Stimulated activated CD4-positive, alpha-beta T cell treated with anti-CD3 and anti-CD28 coated beads, Interleukin-15, amount 100 ng/mL, for 1 hour (primary cell): ENCODE data around the gene FOXO3.
"Not testable (repeated sequence)": the region's sequence is repeated elsewhere in the genome, so short reads cannot be mapped to it uniquely, and the experiment has no call there.

Experiments
- DNase-seq, 2 donors: peaks; one replicate each; pipeline ENCODE4 v3.0.0-alpha.2; 2020; ENCODE audit warnings: low read depth in 1 of 2, low spot score in 1 of 2

The FOXO3 gene

DNA sequence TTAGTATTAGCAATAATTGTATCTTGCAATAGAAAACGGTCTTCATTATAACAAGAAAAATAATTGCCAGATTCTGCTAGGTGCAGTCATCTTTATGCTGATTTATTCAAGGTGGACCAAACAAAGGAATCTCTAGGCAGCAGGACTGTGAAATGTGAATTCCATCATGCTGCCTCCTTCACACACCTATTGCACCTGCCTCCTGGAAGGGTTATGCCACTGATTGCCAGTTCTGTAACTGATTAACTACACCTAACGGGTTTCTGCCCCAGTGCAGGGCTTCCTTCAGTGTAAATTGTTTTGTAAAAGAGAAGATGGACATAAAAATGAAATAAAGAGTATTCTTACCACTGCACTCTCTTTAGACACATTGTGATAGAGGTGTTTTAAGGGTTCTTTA lies 96.1 kb downstream of the FOXO3 start:
- DNase-seq, result no peak

DNA sequence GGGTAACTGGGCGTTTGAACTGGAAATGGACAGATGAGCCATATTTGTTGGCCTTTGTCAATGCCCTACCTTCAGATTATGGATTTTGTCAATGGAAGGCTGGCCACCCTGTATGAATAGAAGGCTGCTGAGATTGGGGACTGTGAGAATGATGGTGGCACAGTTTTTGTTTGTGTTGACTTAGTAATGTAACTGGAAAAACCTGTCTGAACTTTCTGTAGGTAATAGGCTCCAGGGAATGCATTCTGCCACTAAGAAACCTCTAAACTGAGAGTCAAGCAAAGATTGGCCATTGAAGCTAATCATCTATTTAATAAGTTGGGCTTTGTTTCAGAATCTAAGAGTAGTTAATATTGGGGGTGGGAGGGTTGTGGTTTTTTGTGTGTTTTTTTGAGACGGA lies 97.5 kb downstream of the FOXO3 start:
- no peak for DNase-seq

DNA sequence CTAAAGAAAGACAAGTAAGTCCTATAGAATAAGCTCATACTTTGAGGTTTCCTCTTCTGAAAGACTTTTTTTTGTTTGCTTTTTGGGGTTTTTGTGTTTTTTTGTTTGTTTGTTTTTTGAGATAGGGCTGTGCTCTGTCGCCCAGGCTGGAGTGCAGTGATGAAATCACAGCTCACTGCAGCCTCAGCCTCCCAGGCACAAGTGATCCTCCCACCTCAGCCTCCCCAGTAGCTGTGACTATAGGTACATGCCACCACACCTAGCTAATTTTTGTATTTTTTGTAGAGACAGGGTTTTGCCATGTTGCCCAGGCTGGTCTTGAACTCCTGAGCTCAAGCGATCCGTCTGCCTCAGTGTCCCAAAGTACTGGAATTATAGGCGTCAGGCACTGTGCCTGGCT lies 98.1 kb downstream of the FOXO3 start:
- not testable (repeated sequence) for DNase-seq

DNA sequence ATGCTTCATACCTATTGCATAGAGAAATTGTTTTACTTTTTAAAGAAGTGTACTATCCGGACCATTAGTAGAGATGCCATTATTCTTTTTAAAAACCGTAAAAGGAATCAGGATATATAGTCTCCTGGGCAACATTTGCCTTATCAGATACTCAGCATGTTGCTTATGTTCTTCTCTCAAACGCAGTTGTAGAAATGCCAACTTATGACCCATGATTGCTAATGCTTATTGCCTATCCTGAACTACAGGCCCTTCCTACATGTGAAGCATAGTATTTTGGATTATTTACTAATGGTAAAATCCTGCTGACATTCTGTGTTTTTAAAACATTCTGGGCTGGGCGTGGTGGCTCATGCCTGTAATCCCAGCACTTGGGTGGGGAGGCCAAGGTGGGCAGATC lies 99.5 kb downstream of the FOXO3 start:
- DNase-seq, result no peak

DNA sequence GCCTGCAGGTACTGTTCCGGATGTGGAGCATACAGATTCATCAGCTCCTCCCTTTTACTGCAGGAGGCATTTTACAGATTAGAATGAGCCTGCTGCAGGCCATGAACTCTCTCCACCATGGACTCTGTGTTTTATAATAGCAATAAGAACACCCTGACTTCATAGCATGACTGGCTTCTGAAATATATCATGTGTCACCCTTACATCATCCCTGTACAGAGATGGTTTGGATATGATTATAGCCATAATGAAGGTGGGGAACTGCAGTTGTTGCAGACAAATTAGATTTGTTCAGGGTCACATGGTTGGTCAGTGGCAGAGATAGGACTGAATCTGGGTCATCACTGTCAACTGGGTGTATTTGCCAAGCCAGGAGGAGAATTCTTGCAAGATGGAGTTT lies 100.7 kb downstream of the FOXO3 start:
- DNase-seq, result no peak

DNA sequence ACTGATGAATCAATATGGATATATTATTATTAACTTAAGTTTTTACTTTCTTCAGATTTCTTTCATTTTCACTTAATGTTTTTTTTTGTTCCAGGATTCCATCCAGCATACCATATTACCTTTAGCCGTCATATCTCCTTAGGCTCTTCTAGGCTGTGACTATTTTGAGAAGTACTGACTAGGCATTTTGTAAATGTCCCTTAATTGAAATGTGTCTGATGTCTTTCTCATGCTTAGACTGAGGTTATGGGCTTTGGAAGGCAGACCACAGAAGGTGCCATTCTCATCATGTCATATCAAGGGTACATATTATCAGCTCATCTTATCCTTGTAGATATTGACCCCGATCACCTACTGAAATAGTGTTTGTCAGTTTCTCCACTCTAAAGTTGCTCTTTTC lies 101.3 kb downstream of the FOXO3 start:
- DNase-seq, result no peak

DNA sequence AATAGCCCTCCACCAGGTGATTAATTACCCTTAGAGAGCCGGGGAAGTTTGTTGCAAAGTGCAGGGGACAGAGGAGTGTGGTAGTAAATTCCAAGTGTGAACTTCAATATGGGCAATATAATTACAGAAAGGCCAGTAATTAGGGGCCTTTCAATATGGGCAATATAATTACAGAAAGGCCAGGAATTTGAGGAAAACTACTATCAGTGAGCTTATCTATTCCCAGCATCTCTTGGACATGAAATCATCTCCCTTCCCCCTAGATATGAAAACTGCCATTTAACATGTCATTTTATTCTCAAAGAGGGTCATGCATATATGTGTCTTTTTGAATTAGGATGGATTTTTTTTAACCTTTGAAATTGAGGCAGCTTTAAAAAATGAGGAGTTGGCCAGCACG lies 102.0 kb downstream of the FOXO3 start:
- DNase-seq, result no peak

DNA sequence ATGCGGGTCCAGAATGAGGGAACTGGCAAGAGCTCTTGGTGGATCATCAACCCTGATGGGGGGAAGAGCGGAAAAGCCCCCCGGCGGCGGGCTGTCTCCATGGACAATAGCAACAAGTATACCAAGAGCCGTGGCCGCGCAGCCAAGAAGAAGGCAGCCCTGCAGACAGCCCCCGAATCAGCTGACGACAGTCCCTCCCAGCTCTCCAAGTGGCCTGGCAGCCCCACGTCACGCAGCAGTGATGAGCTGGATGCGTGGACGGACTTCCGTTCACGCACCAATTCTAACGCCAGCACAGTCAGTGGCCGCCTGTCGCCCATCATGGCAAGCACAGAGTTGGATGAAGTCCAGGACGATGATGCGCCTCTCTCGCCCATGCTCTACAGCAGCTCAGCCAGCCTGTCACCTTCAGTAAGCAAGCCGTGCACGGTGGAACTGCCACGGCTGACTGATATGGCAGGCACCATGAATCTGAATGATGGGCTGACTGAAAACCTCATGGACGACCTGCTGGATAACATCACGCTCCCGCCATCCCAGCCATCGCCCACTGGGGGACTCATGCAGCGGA lies 102.9 kb downstream of the FOXO3 start:
- not testable (repeated sequence) for DNase-seq

DNA sequence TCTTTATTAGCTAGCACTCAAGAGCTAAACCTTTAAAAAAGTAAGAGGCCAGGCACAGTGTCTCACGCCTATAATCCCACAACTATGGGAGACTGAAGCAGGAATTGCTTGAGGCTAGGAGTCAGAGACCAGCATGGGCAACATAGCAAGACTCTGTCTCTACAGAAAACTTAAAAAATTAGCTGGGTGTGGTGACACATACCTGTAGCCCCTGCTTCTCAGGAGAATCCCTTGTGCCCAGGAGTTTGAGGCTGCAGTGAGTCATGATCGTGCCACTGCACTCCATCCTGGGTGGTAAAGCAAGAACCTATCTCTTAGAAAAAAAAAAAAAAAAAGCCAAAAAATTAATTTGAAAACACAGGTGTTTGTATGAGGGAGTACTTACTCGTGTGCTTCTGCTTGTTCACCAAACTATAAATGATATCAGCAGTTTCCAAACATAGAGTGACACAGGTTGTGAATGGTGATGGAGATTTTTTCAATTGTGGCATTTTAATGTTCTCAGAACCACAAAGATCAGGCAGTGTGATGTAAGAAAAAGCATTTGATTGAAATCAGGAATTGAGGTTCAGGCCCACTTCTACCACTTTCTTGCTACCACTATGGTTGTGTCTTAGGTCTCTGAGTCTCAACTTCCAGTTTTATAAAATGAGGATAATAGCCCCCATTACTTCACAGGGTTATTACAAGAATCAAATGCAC lies 104.9 kb downstream of the FOXO3 start:
- no peak for DNase-seq

DNA sequence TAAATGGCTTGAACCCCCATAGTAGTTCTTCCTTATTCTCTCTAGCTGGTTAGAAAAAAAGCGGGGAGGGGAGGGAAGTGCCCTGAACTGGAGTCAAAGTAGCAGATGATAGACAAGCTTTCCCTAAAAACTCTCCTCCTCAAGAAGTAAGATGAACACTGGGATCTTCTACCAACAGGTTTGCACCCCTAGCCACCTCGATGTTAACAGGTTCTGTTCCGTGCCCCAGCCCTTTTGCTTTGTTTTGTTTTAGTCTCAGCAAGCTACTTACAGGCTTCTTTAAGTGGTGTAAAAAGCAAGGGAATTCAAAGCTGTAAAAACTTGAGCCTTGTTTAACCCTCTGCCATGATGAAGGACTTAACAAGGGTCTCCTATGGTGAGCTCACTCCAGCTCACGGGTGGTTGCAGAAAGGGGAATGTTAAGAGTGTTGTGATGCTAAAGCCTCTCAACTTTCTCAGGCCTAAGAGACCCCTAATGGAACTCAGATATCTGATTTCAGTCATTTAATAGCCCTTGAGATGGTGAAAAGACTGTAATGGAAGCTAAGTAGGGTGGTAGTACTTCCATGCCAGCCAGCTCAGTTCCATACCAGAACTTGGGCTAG lies 106.0 kb downstream of the FOXO3 start:
- no peak for DNase-seq

DNA sequence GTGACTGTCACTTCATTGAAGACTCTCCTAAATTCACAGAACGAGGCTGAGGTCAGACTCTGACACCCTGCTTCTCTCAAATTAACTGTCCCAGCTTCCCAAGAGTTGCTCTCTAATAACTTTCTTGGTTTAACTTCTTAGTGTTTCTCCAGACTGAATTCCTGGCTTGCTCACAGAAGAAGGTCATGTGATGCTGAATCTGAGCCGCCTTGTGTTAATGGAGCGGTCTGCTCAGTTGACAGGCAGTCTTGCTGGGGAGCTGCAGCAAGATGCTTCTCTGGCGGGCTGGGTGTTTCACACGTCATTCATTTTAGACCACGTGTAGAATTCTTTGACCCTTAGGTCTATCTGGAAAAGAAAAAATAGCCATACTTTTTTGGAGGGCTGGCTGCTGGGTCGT lies 107.3 kb downstream of the FOXO3 start:
- no peak for DNase-seq

DNA sequence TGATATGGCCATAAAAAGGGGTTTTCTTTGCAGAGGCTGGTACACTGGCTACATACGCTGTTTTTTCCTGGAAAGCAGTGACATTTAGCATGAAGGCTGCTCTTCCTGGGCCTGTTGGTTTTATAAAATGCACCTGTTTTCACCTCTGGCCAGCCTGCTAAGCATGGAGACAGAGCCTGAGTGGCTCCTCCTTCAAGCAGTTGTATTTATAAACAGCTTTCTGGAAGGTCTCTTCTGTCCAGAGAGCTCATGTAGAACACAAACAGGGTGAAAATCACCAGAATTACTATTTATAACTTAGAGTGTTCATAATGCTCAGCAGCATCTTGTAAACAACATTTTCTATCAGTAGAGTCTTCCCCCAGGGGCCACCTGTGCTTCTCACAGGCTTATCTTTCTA lies 109.0 kb downstream of the FOXO3 start:
- DNase-seq, result no peak

DNA sequence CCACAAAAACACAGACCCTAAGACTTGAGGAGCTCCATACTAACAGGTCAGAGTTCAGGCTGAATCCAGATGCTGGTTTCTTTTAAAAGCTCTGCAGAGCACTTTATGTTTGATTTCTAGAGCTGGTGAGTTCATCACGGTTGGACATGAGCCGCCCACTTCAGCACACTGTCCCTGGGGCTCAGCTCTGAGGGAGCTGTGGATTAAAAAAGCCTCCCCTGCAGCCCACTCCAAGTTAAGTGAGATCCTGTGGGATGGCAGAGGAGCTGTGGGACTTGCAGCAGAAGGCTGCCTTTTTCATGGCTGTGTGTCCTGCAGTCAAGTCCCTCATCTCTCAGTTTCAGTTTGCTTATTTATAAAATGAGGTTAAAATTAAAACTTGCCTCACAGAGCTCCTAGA lies 110.5 kb downstream of the FOXO3 start:
- no peak for DNase-seq

DNA sequence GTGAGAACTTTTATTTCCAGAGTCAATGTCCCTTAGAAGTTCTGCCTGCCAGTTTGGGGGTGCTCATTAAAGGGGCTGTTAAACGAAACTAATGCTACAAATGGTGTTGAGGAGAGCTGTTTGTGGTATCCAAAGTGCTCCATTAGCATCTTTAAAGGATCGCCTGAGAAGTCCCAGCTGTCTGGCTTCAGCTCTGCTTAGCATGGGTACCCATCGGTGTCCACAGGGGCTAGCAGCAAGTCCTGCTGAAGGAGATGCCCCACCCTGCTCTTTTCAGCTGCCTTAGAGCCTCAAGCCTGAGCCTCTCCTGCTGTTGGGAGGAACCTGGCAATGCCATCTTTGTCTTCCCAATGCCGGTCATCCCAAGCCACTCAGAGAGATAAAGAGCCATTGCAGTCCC lies 111.1 kb downstream of the FOXO3 start:
- DNase-seq, result no peak

DNA sequence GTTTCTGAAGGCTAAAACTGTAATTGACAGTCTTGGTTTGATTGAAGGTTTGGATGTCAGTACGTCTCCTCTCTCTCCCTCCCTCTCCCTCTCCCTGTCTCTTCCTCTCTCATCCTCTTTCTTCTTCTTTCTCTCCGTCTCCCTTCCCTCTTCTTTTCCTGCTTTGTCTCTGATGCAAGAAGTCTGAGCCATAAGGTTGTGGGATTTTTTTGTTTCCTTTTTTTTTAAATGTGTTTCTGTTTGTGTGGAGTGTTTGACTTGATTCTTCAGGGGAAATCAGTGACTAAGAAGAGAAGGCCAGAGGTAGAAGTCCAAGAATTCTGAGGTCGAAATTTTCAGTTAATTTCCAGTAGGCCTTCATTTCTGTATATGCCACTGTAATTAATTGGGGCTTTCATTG lies 111.9 kb downstream of the FOXO3 start:
- DNase-seq, result no peak

DNA sequence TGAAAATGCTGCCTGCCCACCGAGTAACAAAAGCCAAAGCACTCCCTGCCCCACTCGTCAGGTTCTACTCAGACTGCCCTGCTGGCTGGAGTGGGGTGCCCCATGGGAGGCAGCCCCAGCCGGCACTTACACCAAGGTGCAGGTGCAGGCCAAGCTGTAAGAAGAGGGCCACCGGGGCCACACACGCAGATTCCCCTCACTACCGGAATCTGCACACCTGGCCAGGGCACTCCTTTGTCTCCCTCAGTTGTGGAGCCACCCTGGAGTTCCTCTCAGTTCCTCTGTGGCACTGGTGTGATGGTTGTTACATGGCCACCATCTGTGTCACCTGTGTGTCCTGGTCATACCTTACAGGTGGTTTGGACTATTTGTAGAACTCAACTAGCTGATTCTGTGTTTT lies 112.4 kb downstream of the FOXO3 start:
- DNase-seq, result no peak

DNA sequence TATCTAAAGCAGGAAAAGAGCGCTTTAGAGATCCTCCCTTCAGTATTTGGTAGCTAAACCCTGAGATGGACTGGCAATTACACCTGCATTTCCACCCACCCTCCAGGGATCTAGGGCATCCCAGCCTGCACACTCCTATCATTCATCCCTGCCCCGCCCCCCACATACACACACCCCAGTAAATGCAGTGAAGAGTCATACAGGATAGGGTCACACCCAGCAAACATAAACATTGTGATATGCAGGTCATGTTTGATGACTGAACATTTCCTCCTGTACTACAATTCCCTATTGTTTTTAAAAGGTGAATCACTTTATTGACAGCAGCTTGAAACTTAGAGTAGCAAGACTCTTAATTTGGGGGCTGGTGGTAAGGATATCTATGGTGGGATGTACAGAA lies 112.9 kb downstream of the FOXO3 start:
- no peak for DNase-seq

DNA sequence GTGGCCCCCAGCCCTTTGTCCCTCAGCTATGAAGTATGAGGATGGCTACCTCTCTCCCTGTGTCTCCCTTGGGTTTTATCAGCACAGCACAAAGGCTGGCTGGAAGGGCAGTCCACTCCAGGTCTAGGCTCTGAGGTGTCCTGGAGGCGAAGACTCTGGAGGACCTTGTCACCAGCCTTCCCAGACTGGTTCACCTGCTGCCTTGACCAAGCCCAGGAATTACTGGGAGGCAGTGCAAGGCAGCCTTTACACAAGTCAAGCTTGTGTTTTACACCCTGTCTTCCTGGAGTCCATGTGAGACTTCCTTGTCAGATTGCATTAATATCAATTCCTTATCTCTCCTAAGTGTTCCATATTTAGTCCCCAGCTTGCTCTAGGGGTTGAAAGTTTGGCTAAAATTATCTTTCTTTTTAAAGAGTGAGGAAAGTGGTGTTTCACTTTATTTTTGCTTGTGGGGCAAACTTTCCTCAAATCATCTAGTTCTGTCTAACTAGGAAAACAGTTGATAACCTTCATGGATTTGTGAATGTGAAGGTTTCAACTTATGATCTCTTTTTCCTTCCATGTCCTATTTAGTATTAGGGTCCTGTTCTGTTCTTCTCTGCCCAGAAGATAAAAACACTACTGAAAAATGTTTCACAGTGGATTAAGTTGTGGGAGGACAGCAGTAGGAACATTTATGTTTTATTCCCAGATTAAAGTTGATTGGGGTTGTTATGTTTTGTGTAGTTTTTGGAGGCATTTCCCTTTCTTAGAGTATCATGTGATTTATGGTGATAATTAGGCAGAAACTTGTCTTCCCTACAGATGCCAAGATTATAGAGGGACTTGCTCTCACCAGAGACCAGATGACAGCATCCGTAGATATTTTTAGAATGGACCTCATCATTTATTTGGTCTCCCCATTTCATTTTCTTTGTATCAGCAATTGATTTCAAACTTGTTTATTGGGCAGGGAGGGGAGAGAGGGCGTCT lies 114.8 kb downstream of the FOXO3 start:
- no peak for DNase-seq

DNA sequence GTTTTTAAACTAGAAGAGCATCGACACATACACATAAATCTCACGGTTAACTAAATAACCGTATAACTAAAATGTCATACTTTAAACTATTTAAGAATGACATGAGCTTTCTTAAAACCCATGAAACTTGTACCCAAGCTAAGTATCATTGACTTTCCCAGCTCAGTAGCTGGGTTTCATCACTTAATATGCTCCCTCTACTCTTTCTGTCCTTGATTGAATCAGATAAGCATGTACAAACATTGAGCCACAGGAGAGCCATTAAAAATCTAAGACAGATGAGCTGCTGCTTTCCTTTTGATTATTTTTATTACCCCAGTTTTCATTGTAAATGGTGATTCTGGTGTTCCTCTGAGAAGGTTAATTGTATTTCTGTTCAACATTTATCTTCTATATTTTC lies 115.8 kb downstream of the FOXO3 start:
- DNase-seq, result no peak

DNA sequence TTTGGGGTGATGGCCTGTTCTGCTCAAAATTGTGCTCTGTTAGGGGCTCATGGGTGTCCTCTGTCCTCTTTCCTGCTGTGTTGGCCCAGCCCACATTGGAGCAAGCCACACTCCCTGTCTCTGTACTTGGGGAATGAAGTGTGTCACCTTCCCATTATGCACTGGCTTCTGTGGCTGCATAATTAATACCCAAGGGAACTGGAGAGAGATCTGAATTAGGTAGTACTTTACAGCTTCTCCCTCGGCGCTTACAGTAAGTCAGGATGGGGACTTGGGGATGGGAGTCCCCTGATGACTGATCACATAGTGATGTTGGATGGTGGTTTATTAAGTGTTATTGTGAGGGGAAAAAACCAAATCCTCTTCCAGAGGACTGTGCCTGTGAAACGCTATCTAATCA lies 116.6 kb downstream of the FOXO3 start:
- DNase-seq, result no peak

DNA sequence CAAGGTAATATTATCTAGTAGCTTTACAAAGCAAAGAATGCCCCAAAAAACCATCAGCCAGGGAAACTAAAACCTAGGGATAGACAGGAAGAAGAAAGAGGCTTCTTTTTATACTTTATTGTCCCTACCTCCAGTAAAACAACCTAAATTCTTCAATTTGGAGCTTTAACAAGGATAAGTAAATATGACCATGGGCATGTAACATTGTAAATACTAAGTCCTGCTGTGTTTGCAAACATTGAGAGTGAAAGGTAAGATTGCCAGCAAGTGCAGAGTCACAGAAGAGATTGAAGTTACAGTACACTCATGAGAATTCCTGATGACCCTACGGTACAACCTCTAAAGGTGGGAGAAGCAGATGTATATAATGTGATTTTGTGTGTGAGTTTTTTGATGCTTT lies 117.2 kb downstream of the FOXO3 start:
- DNase-seq, result no peak

DNA sequence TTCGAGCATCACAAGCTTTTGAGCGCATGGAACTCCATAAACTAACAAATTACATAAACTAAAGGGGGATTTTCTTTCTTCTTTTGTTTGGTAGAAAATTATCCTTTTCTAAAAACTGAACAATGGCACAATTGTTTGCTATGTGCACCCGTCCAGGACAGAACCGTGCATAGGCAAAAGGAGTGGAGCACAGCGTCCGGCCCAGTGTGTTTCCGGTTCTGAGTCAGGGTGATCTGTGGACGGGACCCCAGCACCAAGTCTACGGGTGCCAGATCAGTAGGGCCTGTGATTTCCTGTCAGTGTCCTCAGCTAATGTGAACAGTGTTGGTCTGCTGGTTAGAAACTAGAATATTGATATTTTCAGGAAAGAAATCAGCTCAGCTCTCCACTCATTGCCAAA lies 119.6 kb downstream of the FOXO3 start:
- DNase-seq, result not testable (repeated sequence)
